ENCODE data around the gene OMP.

OMP gene

GRCh38 chr11:77100166-77101042 is 2.2 kb upstream of the OMP start:
- peaks cover 4% of the 10 kb centered on the region; the same call in 1 of the 2 replicates for H3K9me3 ChIP-seq
- no peak overlapping the region for H3K9ac ChIP-seq
- H3K27ac ChIP-seq = no peak overlapping the region
- peaks cover 32% of the 10 kb centered on the region for H3K4me1 ChIP-seq
- H3K4me3 ChIP-seq = no peak overlapping the region
- H4K20me1 ChIP-seq = no peaks in the 10 kb centered on the region
- TF ChIP-seq Cebpa-rat (IDR thresholded peaks at IDR 0.05) = no peak
- no peaks in the 10 kb centered on the region for H3K36me3 ChIP-seq
- no peak overlapping the region for H3K4me2 ChIP-seq
- H3K27me3 ChIP-seq = no peaks in the 10 kb centered on the region

- H3K27me3 ChIP-seq = no peaks in the 10 kb centered on the region
These were observed 1.6 kb upstream of the OMP start for GRCh38 chr11:77101043-77101537.

GRCh38 chr11:77103319-77103718 is 679 bp downstream of the OMP start:
- H3K4me3 ChIP-seq = no peak overlapping the region
- peak overlapping the region; percentile 62 for H3K4me2 ChIP-seq
- H3K27me3 ChIP-seq = no peaks in the 10 kb centered on the region
- TF ChIP-seq Cebpa-rat (IDR thresholded peaks at IDR 0.05) = no peak
- no peaks in the 10 kb centered on the region for H4K20me1 ChIP-seq
- H3K9ac ChIP-seq = no peak overlapping the region
- H3K9me3 ChIP-seq = peaks cover 4% of the 10 kb centered on the region; the same call in 1 of the 2 replicates
- H3K27ac ChIP-seq = no peak overlapping the region
- no peaks in the 10 kb centered on the region for H3K36me3 ChIP-seq
- H3K4me1 ChIP-seq = peaks cover 58% of the 10 kb centered on the region

More at GRCh38 chr11:77101043-77101537, 1.6 kb upstream of the OMP start:
- no peak overlapping the region for H3K4me2 ChIP-seq
- H3K27ac ChIP-seq = no peak overlapping the region
- no peak overlapping the region for H3K9ac ChIP-seq
- TF ChIP-seq Cebpa-rat (IDR thresholded peaks at IDR 0.05) = no peak
- peaks cover 36% of the 10 kb centered on the region for H3K4me1 ChIP-seq
- peaks cover 4% of the 10 kb centered on the region; the same call in 1 of the 2 replicates for H3K9me3 ChIP-seq
- no peak overlapping the region for H3K4me3 ChIP-seq
- no peaks in the 10 kb centered on the region for H4K20me1 ChIP-seq
- no peaks in the 10 kb centered on the region for H3K36me3 ChIP-seq

GRCh38 chr11:77104727-77105126 is 2.1 kb downstream of the OMP start:
- no peak overlapping the region for H3K4me3 ChIP-seq
- peaks cover 72% of the 10 kb centered on the region for H3K4me1 ChIP-seq
- no peak overlapping the region for H3K4me2 ChIP-seq
- no peak overlapping the region for H3K9ac ChIP-seq
- H3K27ac ChIP-seq = no peak overlapping the region
- no peak for TF ChIP-seq Cebpa-rat (IDR thresholded peaks at IDR 0.05)
- H3K27me3 ChIP-seq = no peaks in the 10 kb centered on the region
- peaks cover 4% of the 10 kb centered on the region; the same call in 1 of the 2 replicates for H3K9me3 ChIP-seq
- H3K36me3 ChIP-seq = no peaks in the 10 kb centered on the region
- H4K20me1 ChIP-seq = no peaks in the 10 kb centered on the region

DNA sequence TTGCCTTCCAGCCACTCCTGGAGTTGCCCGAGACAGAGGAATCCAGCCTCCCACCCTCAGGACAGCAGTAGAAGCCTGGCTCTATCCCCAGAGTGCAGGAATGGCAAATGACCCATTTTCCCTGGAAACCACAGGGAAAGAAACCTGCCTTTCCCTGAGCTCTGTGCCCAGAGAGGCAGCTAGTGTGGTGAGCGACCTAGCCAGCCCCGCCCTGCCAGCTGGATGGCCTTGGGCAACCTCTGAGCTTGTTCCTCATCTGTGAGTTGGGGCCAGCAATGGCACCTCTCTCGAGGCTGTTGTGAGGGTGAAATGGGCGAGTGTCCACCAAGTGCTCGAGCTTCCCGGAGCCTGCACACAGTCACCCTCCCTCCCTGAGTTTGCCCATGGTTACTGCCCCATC is 3.7 kb downstream of the OMP start:
- Histone ChIP-seq H3K36me3 (no peaks in the 10 kb centered on the region), H3K9ac (peak overlapping the region; percentile 58; the same call in 1 of the 2 replicates), H3K27ac (peak overlapping the region; percentile 56; the same call in 1 of the 2 replicates), H3K27me3 (no peaks in the 10 kb centered on the region), H4K20me1 (no peaks in the 10 kb centered on the region), H3K4me3 (no peak overlapping the region), H3K4me2 (peak overlapping the region; percentile 85), H3K9me3 (no peaks in the 10 kb centered on the region), H3K4me1 (peaks cover 88% of the 10 kb centered on the region)
- no peak for TF ChIP-seq Cebpa-rat (IDR thresholded peaks at IDR 0.05)

DNA sequence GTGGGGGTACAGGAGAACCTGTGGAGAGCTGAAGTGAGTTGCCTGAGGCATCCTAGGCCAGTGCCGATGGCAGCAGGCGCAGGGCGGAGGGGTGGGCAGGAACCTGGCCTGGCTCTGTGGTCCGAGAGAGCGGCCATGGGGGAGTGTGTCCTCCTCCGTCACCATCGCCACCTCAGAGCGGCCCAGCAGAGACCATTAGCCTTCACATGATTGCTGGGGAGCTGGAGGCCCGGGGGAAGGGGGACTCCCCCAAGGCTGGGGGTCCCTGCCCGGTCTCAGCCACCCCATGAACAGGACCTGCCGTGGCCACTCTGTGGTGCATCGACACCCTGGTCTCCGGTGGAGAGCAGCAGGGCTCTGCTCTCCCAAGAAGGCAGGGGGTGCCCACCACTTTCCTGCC is 4.1 kb downstream of the OMP start:
- no peak for TF ChIP-seq Cebpa-rat (IDR thresholded peaks at IDR 0.05)
- Histone ChIP-seq H3K4me2 (peak overlapping the region; percentile 85), H3K9me3 (no peaks in the 10 kb centered on the region), H3K36me3 (no peaks in the 10 kb centered on the region), H3K4me1 (peaks cover 87% of the 10 kb centered on the region), H3K27ac (peak overlapping the region; percentile 56), H3K27me3 (no peaks in the 10 kb centered on the region), H3K9ac (peak overlapping the region; percentile 58; the same call in 1 of the 2 replicates), H4K20me1 (no peaks in the 10 kb centered on the region), H3K4me3 (no peak overlapping the region)

GRCh38 chr11:77107950-77108349 is 5.3 kb downstream of the OMP start:
- H3K4me2 ChIP-seq = peak overlapping the region; percentile 85
- peak overlapping the region; percentile 56 for H3K27ac ChIP-seq
- peak overlapping the region; percentile 58; the same call in 1 of the 2 replicates for H3K9ac ChIP-seq
- H3K27me3 ChIP-seq = no peaks in the 10 kb centered on the region
- H3K4me3 ChIP-seq = no peak overlapping the region
- H3K9me3 ChIP-seq = no peaks in the 10 kb centered on the region
- TF ChIP-seq Cebpa-rat (IDR thresholded peaks at IDR 0.05) = no peak
- no peaks in the 10 kb centered on the region for H4K20me1 ChIP-seq
- peaks cover 78% of the 10 kb centered on the region for H3K4me1 ChIP-seq
- no peaks in the 10 kb centered on the region for H3K36me3 ChIP-seq

DNA sequence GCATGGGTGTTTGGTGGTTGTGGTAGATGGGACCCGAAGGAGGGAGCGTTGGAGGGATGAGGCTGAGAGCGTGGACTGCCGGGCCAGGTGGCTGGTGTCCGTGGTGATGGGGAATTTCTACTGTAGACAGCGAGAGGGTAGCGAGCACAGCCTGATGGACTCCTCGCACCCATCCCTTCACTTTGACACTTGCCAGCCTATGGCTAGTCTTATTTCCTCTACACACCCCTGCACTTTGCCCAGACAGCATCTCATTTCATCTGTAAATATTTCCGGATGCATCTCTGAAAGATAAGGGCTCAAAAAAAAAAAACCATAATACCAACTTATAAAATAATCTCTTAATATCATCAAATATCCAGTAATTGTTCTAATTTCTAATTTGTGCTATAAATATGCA is 5.8 kb downstream of the OMP start:
- Histone ChIP-seq H3K9me3 (no peaks in the 10 kb centered on the region), H3K4me1 (peaks cover 78% of the 10 kb centered on the region), H3K9ac (no peak overlapping the region; the same call in 1 of the 2 replicates), H3K4me2 (peak overlapping the region; percentile 85), H4K20me1 (no peaks in the 10 kb centered on the region), H3K27me3 (no peaks in the 10 kb centered on the region), H3K4me3 (no peak overlapping the region), H3K27ac (peak overlapping the region; percentile 56), H3K36me3 (no peaks in the 10 kb centered on the region)
- TF ChIP-seq Cebpa-rat (IDR thresholded peaks at IDR 0.05) = no peak

DNA sequence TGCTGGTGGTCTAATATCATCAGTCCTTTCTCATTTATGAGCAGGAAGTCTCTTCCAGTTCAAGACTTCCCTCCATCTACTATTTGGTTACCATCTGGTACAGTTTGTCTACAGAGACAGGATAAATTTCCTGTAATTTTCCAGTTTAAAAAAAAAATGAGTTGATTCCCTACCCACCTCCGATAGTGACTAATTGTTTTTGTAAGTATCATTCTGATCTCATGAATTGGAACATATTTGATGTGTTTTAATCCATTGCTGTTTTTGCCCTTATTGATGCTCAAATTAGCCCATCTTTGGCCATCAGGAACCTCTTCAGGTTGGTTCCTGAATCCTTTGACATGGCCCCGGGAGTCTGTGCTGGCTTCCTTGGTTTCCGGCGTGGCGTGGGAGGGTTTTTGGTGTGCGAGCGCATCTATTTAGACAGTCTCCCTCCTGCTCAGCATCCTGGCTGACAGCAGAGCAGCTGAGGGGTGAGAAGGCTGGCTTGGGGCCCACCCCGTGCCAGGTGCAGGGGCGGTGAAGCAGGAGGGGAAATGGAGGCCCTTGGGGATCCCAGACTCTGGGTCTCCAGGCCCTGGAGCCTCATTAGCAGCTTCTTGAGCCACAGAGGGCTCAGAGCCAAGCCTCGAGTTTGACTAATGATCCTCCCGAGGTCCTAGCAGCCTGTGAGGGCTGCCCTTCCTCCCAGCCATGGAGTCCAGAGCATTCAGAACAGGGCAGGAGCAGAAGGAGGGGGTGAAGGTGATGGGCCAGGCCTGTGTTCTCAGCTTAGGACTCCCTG is 6.8 kb downstream of the OMP start:
- H3K4me1 ChIP-seq = peaks cover 71% of the 10 kb centered on the region
- peak overlapping the region; percentile 64 for H3K27ac ChIP-seq
- no peak overlapping the region for H3K4me3 ChIP-seq
- no peaks in the 10 kb centered on the region for H4K20me1 ChIP-seq
- no peaks in the 10 kb centered on the region for H3K9me3 ChIP-seq
- H3K36me3 ChIP-seq = no peaks in the 10 kb centered on the region
- peak overlapping the region; percentile 25; the same call in 1 of the 2 replicates for H3K9ac ChIP-seq
- TF ChIP-seq Cebpa-rat (IDR thresholded peaks at IDR 0.05) = no peak
- H3K4me2 ChIP-seq = peak overlapping the region; percentile 85
- no peaks in the 10 kb centered on the region for H3K27me3 ChIP-seq
